H9 (cell line): ENCODE data around the gene CBX1. TPM values are rescaled to one million over a fixed set of nuclear protein-coding genes. Genes with fewer than 3 reads are reported as not detected.

ENCODE experiments used
- DNase-seq: peaks from one replicate; pipeline ENCODE4 v3.0.0-alpha.2; 2017
- H2AFZ ChIP-seq: one replicate; pipeline ENCODE4 v1.6.1; 2013; ENCODE audit warnings: mild to moderate bottlenecking, low read length, control low read depth, moderate library complexity
- H2AK5ac ChIP-seq: 2 replicates; pipeline ENCODE4 v1.6.1; 2013; ENCODE audit warnings: low read length, control low read depth, mixed read lengths; ENCODE audit not compliant: insufficient read length
- H2BK120ac ChIP-seq: one replicate; pipeline ENCODE4 v1.6.1; 2013; ENCODE audit warnings: low read depth, mild to moderate bottlenecking, low read length, control low read depth, inconsistent platforms; ENCODE audit not compliant: poor library complexity, severe bottlenecking
- H2BK12ac ChIP-seq: 2 replicates; pipeline ENCODE4 v1.6.1; 2013; ENCODE audit warnings: low read length, control low read depth, mixed read lengths, low read depth; ENCODE audit not compliant: insufficient read length
- H2BK15ac ChIP-seq: 2 replicates; pipeline ENCODE4 v1.6.1; 2013; ENCODE audit warnings: low read depth, low read length, control low read depth
- H2BK20ac ChIP-seq: one replicate; pipeline ENCODE4 v1.6.1; 2013; ENCODE audit warnings: low read depth, mild to moderate bottlenecking, low read length, control low read depth, inconsistent platforms; ENCODE audit not compliant: poor library complexity, severe bottlenecking
- H2BK5ac ChIP-seq: 2 replicates; pipeline ENCODE4 v1.6.1; 2013; ENCODE audit warnings: low read length, control low read depth, mixed read lengths; ENCODE audit not compliant: insufficient read length
- H3K14ac ChIP-seq: 2 replicates; pipeline ENCODE4 v1.6.1; 2013; ENCODE audit warnings: low read length, control low read depth; ENCODE audit not compliant: insufficient read depth
- H3K18ac ChIP-seq: 2 replicates; pipeline ENCODE4 v1.6.1; 2013; ENCODE audit warnings: low read depth, mild to moderate bottlenecking, mixed read lengths, low read length, control low read depth; ENCODE audit not compliant: insufficient read length
- H3K23ac ChIP-seq: 2 replicates; pipeline ENCODE4 v1.6.1; 2013; ENCODE audit warnings: low read length, control low read depth, mixed read lengths, low read depth; ENCODE audit not compliant: insufficient read length
- H3K23me2 ChIP-seq: 2 replicates; pipeline ENCODE4 v1.6.1; 2013; ENCODE audit warnings: low read depth, mild to moderate bottlenecking, mixed read lengths, low read length, control low read depth; ENCODE audit not compliant: insufficient read length, poor library complexity, severe bottlenecking
- H3K27ac ChIP-seq: 2 replicates; pipeline ENCODE4 v1.5.1; 2013; ENCODE audit warnings: low read length, control low read depth, mixed read lengths, low read depth; ENCODE audit not compliant: insufficient read length
- H3K27me3 ChIP-seq: 2 replicates; pipeline ENCODE4 v1.6.1; 2013; ENCODE audit warnings: low read length, control low read depth, inconsistent platforms; ENCODE audit not compliant: insufficient read depth
- H3K4ac ChIP-seq: 2 replicates; pipeline ENCODE4 v1.6.1; 2013; ENCODE audit warnings: low read depth, mild to moderate bottlenecking, control low read depth, inconsistent platforms, low read length, moderate library complexity
- H3K4me1 ChIP-seq: 2 replicates; pipeline ENCODE4 v1.6.1; 2013; ENCODE audit warnings: low read length, control low read depth, inconsistent platforms; ENCODE audit not compliant: insufficient read depth
- H3K4me2 ChIP-seq: 2 replicates; pipeline ENCODE4 v1.6.1; 2013; ENCODE audit warnings: low read length, control low read depth, mixed read lengths; ENCODE audit not compliant: insufficient read length, insufficient read depth
- H3K56ac ChIP-seq: 2 replicates; pipeline ENCODE4 v1.6.1; 2013; ENCODE audit warnings: low read depth, mild to moderate bottlenecking, mixed read lengths, low read length, control low read depth; ENCODE audit not compliant: insufficient read length
- H3K79me1 ChIP-seq: 2 replicates; pipeline ENCODE4 v1.6.1; 2013; ENCODE audit warnings: low read depth, mild to moderate bottlenecking, moderate library complexity, low read length, control low read depth, inconsistent platforms; ENCODE audit not compliant: insufficient read depth, poor library complexity, severe bottlenecking
- H3K79me2 ChIP-seq: 2 replicates; pipeline ENCODE4 v1.6.1; 2013; ENCODE audit warnings: low read length, control low read depth, inconsistent platforms; ENCODE audit not compliant: insufficient read depth
- H3K9ac ChIP-seq: 2 replicates; pipeline ENCODE4 v1.6.1; 2013; ENCODE audit warnings: low read length, control low read depth, mixed read lengths; ENCODE audit not compliant: insufficient read length; ENCODE audit errors: extremely low read depth
- H3K9me3 ChIP-seq: one replicate; pipeline ENCODE4 v1.6.1; 2013; ENCODE audit warnings: low read depth, low read length, inconsistent platforms; ENCODE audit not compliant: control insufficient read depth
- H3T11ph ChIP-seq: one replicate; pipeline ENCODE4 v1.6.1; 2013; ENCODE audit warnings: mild to moderate bottlenecking, low read length, control low read depth, inconsistent platforms
- H4K20me1 ChIP-seq: one replicate; pipeline ENCODE4 v1.6.1; 2013; ENCODE audit not compliant: control insufficient read depth, insufficient read length, insufficient read depth
- H4K5ac ChIP-seq: 2 replicates; pipeline ENCODE4 v1.6.1; 2013; ENCODE audit warnings: low read depth, mild to moderate bottlenecking, mixed read lengths, low read length, control low read depth; ENCODE audit not compliant: insufficient read length
- H4K8ac ChIP-seq: replicated peaks from 2 replicates; pipeline ENCODE4 v1.6.1; 2013; ENCODE audit warnings: low read length, control low read depth, mixed read lengths, low read depth; ENCODE audit not compliant: insufficient read length
- H4K91ac ChIP-seq: 2 replicates; pipeline ENCODE4 v1.6.1; 2013; ENCODE audit warnings: low read depth, mild to moderate bottlenecking, moderate library complexity, mixed read lengths, low read length, control low read depth; ENCODE audit not compliant: insufficient read length
- H3K27ac Mint-ChIP-seq, 3 experiments: 2 replicates in 2 of 3; 3 replicates in 1 of 3; pipeline ENCODE4 v1.8.0; 2020 to 2021; ENCODE audit warnings: mixed read lengths in 3 of 3, mild to moderate bottlenecking in 1 of 3, moderate library complexity in 1 of 3
- H3K27me3 Mint-ChIP-seq: 2 replicates; pipeline ENCODE4 v1.8.0; 2021; ENCODE audit warnings: low read depth, mild to moderate bottlenecking, moderate library complexity, mixed read lengths
- H3K36me3 Mint-ChIP-seq, 3 experiments: 2 replicates in 2 of 3; 3 replicates in 1 of 3; pipeline ENCODE4 v1.8.0; 2020 to 2021; ENCODE audit warnings: low read depth in 3 of 3, mixed read lengths in 3 of 3; ENCODE audit not compliant: insufficient read depth in 1 of 3
- H3K4me1 Mint-ChIP-seq, 2 experiments: 2 replicates each; pipeline ENCODE4 v1.8.0; 2020; ENCODE audit warnings: mixed read lengths in 2 of 2
- H3K4me3 Mint-ChIP-seq, 2 experiments: 2 replicates in 1 of 2; 3 replicates in 1 of 2; pipeline ENCODE4 v1.8.0; 2020 to 2021; ENCODE audit warnings: mild to moderate bottlenecking in 2 of 2, mixed read lengths in 2 of 2, moderate library complexity in 1 of 2
- H3K9me3 Mint-ChIP-seq, 2 experiments: 2 replicates in 1 of 2; 3 replicates in 1 of 2; pipeline ENCODE4 v1.8.0; 2020; ENCODE audit warnings: mild to moderate bottlenecking in 2 of 2, mixed read lengths in 2 of 2, moderate library complexity in 1 of 2
- CTCF ChIP-seq: fragments of 200-600 bp; sonication (generic); conservative IDR thresholded peaks from 3 replicates; pipeline ENCODE4 v1.8.0; 2021; ENCODE audit warnings: antibody characterized with exemption, mild to moderate bottlenecking
- WGBS: extraction: QIAGEN DNeasy Blood & Tissue Kit; methylation state at CpG from one replicate; pipeline ENCODE4 v1.1.7; 2013; ENCODE audit warnings: missing lambda C conversion rate, low lambda C conversion rate, mixed read lengths; ENCODE audit not compliant: insufficient read length; ENCODE audit errors: extremely low coverage; 5-methylcytosine and 5-hydroxymethylcytosine counted together
- total RNA-seq: library from RNA; stranded (reverse); gene quantifications from 2 replicates; pipeline ENCODE4 v1.2.1, GENCODE V29; 2021

The CBX1 gene
- total RNA-seq, 1 experiment from 2014 or later, result 155 TPM

DNA sequence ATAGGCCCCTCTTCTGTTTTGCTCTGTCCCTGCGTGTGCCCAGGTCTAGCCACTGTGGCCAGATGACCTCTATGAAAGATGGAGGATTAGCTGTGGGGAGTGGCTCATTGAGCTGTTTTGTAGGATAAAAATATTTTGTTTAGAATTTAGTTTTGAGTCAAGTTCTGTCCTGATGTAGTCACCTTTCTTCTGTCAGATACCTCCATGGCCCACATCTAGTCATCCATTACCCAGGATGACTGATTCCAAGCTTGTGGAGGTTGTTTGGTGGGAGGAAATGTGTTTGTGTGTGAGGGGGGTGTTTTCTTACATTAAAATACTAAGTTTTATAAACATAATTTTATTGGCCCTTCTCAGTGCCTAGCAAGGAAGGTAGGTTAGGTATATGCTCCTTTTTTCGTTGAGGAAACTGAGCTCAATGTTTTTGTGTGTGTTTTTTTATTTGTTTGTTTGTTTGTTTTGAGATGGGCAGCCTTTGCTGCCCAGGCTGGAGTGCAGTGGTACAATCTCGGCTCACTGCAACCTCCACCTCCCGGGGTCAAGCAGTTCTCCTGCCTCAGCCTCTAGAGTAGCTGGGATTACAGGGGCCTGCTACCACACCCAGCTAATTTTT lies 22.6 kb upstream of the CBX1 start:
- Histone ChIP-seq H2AFZ (no peak overlapping the region), H3K23ac (no peak overlapping the region), H3K27ac (no peak overlapping the region), H3K79me1 (no peaks in the 10 kb centered on the region), H3K79me2 (no peaks in the 10 kb centered on the region), H4K8ac (no peak overlapping the region), H3K56ac (no peak overlapping the region), H3K9me3 (no peaks in the 10 kb centered on the region), H3K4me1 (no peaks in the 10 kb centered on the region), H4K5ac (no peak overlapping the region), H4K91ac (no peak overlapping the region), H3K23me2 (no peaks in the 10 kb centered on the region), H3K27me3 (no peaks in the 10 kb centered on the region), H3K18ac (no peak overlapping the region), H2BK120ac (no peak overlapping the region), H4K20me1 (no peaks in the 10 kb centered on the region), H3K4me2 (no peak overlapping the region), H2AK5ac (no peak overlapping the region), H2BK12ac (no peak overlapping the region), H3K9ac (no peak overlapping the region), H2BK20ac (no peak overlapping the region), H2BK5ac (no peak overlapping the region), H2BK15ac (no peak overlapping the region), H3K14ac (no peak overlapping the region), H3K4ac (no peak overlapping the region), H3T11ph (no peak overlapping the region)
- H3K9me3 Mint-ChIP-seq, result no peaks in the 10 kb centered on the region
- WGBS, result no CpG with 5 or more reads among the region's 4 CpGs
- no peaks in the 10 kb centered on the region for H3K27me3 Mint-ChIP-seq
- peaks cover 8 to 43% (median 33%) of the 10 kb centered on the region in 3 experiments; a peak in 6 of 7 replicates for H3K36me3 Mint-ChIP-seq
- H3K4me1 Mint-ChIP-seq, result peaks cover 6 to 9% of the 10 kb centered on the region in 2 experiments; a peak in 3 of 4 replicates
- TF ChIP-seq CTCF, result no peak
- DNase-seq, result no peak
- no peak overlapping the region for H3K27ac Mint-ChIP-seq
- no peak overlapping the region; a peak in 1 of 5 replicates for H3K4me3 Mint-ChIP-seq
